Mesothelial cell of epicardium (in vitro differentiated cells): ENCODE measurements around the gene EYS. TPM values are rescaled to one million over a fixed set of nuclear protein-coding genes. Genes with fewer than 3 reads are reported as not detected.

ENCODE experiments used
- DNase-seq, 2 experiments: peaks; one replicate each; pipeline ENCODE4 v3.0.0; 2021; ENCODE audit warnings: low spot score in 2 of 2; ENCODE audit not compliant: unreplicated experiment in 2 of 2
- H3K27ac Mint-ChIP-seq: 2 replicates; pipeline ENCODE4 v1.8.0; 2021; ENCODE audit warnings: mixed read lengths
- H3K27me3 Mint-ChIP-seq: 2 replicates; pipeline ENCODE4 v1.8.0; 2021; ENCODE audit warnings: low read depth, mixed read lengths
- H3K36me3 Mint-ChIP-seq: 2 replicates; pipeline ENCODE4 v1.8.0; 2021; ENCODE audit warnings: mixed read lengths
- H3K4me1 Mint-ChIP-seq: 2 replicates; pipeline ENCODE4 v1.8.0; 2021; ENCODE audit warnings: mixed read lengths
- H3K4me3 Mint-ChIP-seq: 2 replicates; pipeline ENCODE4 v1.8.0; 2021; ENCODE audit warnings: mild to moderate bottlenecking, moderate library complexity, mixed read lengths
- H3K9me3 Mint-ChIP-seq: 2 replicates; pipeline ENCODE4 v1.8.0; 2021; ENCODE audit warnings: mixed read lengths
- total RNA-seq: library from RNA; stranded (reverse); gene quantifications from 3 replicates; pipeline ENCODE4 v1.2.1, GENCODE V29; 2021
- TF ChIP-seq, protein P1 (sequence below): fragments of 200-600 bp; sonication (generic); IDR thresholded peaks from one replicate; pipeline ENCODE4 v1.5.0; 2021; ENCODE audit warnings: antibody characterized with exemption; ENCODE audit not compliant: unreplicated experiment

Gene EYS
- total RNA-seq, 1 donor from 2014 or later = 0.69 TPM

DNA sequence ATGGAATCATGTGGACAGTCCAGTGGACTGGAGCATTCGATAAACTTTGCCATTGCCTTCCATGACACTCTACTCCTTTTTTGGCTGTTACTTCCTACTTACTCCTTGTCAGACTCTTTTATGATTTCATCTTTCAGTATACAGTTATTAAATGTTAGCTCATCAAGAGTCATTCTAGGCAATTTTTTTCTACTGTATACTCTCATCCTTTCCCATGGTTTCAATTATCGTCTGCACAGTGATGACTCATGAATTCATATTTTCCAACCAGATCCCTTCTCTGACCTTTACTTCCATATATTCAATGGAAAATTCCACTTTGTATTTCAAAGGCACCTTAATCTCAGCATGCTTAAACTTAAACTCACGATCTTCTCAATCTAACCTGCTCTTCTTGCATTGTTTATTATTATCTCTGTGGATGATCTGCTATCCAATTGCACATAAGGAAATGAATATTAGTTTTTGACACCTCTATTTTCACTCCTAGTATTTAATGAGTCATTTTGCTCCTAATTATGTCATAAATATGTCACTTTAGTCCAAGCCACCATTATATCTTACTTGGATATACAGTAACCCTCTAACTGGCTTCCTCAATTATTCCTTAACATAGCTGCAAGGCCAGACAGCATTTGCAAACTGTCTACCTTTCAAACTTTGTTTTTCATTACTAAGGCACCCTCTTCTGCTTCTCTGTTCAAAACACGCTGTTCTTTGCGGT lies 1643.9 kb downstream of the EYS start:
- H3K27me3 Mint-ChIP-seq = no peaks in the 10 kb centered on the region
- no peak for DNase-seq
- H3K36me3 Mint-ChIP-seq = no peaks in the 10 kb centered on the region
- TF ChIP-seq, protein P1, sequence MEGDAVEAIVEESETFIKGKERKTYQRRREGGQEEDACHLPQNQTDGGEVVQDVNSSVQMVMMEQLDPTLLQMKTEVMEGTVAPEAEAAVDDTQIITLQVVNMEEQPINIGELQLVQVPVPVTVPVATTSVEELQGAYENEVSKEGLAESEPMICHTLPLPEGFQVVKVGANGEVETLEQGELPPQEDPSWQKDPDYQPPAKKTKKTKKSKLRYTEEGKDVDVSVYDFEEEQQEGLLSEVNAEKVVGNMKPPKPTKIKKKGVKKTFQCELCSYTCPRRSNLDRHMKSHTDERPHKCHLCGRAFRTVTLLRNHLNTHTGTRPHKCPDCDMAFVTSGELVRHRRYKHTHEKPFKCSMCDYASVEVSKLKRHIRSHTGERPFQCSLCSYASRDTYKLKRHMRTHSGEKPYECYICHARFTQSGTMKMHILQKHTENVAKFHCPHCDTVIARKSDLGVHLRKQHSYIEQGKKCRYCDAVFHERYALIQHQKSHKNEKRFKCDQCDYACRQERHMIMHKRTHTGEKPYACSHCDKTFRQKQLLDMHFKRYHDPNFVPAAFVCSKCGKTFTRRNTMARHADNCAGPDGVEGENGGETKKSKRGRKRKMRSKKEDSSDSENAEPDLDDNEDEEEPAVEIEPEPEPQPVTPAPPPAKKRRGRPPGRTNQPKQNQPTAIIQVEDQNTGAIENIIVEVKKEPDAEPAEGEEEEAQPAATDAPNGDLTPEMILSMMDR = no peak
- no peaks in the 10 kb centered on the region for H3K4me1 Mint-ChIP-seq
- no peak overlapping the region for H3K27ac Mint-ChIP-seq
- no peak overlapping the region for H3K4me3 Mint-ChIP-seq
- peaks cover 6% of the 10 kb centered on the region for H3K9me3 Mint-ChIP-seq

DNA sequence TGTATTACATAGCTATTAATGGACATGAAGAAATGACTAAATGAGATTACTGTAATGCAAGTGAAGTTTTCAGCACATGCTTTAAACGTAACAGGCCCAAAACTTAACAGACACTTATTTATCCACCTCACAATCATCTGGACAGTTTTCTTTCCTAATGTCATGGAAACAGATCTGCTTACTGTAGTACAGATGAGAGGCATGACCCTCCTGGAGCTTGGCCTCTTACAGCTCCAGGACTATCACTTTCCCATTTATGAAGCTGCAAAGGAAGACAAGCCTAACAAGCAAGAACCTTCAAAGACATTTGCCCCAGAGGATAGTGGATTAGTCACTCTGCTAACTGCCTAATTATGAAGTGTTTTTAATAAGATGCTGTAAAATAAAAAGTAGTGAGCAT lies 1652.2 kb downstream of the EYS start:
- H3K4me3 Mint-ChIP-seq = no peak overlapping the region
- DNase-seq = no peak
- H3K27me3 Mint-ChIP-seq = no peaks in the 10 kb centered on the region
- no peak overlapping the region for H3K27ac Mint-ChIP-seq
- no peaks in the 10 kb centered on the region for H3K9me3 Mint-ChIP-seq
- TF ChIP-seq, protein P1 = no peak
- no peaks in the 10 kb centered on the region for H3K36me3 Mint-ChIP-seq
- H3K4me1 Mint-ChIP-seq = peaks cover 17% of the 10 kb centered on the region

DNA sequence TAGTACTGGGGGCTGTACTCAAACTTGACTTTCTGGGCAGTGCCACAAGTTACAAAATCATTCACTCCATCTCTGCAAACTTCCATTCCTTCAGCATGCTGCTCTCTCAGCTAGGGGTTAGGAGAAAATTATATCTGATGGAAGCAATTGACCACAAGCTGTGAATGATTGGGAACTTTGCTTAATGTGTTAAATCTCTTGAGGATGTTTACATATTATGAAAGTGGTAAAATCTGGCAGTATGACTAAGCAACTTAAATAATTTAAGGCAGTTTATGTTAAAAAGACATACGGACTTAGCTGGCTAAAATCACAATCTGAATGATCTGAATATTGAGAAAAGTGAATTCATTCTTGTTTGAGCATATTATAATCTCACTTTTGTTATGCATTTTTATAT lies 1656.4 kb downstream of the EYS start:
- H3K4me3 Mint-ChIP-seq = no peak overlapping the region
- H3K4me1 Mint-ChIP-seq = peaks cover 12% of the 10 kb centered on the region
- no peak for DNase-seq
- H3K27ac Mint-ChIP-seq = no peak overlapping the region
- no peaks in the 10 kb centered on the region for H3K36me3 Mint-ChIP-seq
- no peaks in the 10 kb centered on the region for H3K9me3 Mint-ChIP-seq
- no peaks in the 10 kb centered on the region for H3K27me3 Mint-ChIP-seq
- TF ChIP-seq, protein P1 = no peak

DNA sequence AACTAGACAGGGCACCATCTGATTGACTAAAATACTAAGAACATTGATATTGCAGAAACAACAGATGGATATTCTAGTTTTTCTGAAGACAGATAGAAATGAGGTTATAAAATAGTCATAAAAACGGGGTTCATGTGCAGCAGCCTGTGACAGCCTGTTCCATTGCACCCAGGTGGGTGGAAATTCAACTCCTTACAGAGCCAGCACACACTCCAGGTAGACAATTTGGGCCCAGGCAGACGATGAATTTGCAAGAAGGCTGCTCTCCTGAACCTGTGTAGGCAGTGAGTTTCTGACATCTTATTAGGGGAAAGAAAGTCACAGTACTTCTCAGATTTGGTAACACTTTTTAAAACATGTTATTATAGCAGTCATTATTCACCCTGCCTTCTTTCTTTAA lies 1657.3 kb downstream of the EYS start:
- Mint-ChIP-seq H3K27ac (no peak overlapping the region), H3K27me3 (no peaks in the 10 kb centered on the region), H3K9me3 (no peaks in the 10 kb centered on the region), H3K4me1 (peaks cover 9% of the 10 kb centered on the region), H3K4me3 (no peak overlapping the region), H3K36me3 (no peaks in the 10 kb centered on the region)
- no peak for DNase-seq
- TF ChIP-seq, protein P1 = no peak

DNA sequence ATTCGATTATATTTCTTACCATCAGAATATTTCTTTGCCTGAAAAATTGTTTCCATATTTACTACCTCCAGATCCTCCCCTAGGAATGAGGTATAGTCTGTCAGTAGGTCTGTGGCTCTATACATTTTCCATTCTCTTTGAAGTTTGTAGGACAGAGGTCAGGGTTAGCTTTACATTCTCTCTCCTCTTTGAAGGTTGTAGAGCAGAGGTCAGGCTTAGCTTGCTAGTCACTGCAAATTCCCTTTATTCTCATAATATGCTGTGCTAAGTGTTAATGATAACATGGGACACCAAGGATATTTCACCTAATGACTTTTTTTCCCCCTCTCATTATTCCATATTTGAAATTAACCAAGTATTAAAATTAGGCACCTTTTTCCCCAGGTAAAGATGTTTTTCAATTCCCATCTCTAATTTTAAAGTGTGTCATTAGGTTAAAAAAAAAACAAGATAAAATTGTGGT lies 1660.2 kb downstream of the EYS start:
- no peaks in the 10 kb centered on the region for H3K27me3 Mint-ChIP-seq
- no peak overlapping the region for H3K4me3 Mint-ChIP-seq
- H3K9me3 Mint-ChIP-seq = peaks cover 3% of the 10 kb centered on the region
- H3K36me3 Mint-ChIP-seq = no peaks in the 10 kb centered on the region
- TF ChIP-seq, protein P1 = no peak
- peaks cover 13% of the 10 kb centered on the region for H3K4me1 Mint-ChIP-seq
- no peak overlapping the region for H3K27ac Mint-ChIP-seq
- DNase-seq = no peak

DNA sequence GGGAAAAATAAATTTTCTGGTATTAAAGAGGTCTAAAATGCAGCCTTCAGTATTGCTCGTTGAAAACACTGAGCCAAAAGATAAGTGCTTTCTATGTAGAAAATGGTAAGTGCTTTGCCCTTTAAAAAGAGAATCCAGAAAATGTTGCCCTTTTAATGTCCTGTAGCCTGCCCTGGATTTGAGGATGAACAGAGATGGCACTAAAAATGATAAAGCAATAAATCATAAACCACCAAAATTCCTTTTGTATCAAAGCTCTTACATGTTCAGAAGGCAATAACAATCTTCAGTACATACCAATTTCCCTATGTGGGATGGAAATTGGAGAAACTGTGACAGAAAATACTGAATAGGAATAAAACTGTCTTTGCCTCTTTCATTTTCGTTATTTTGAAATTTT lies 1665.7 kb downstream of the EYS start:
- Mint-ChIP-seq H3K36me3 (no peaks in the 10 kb centered on the region), H3K4me1 (peaks cover 31% of the 10 kb centered on the region), H3K9me3 (peaks cover 3% of the 10 kb centered on the region), H3K27me3 (no peaks in the 10 kb centered on the region), H3K27ac (no peak overlapping the region), H3K4me3 (no peak overlapping the region)
- no peak for DNase-seq
- TF ChIP-seq, protein P1 = no peak
